SKM-1 treated with dmso at 0.1 percent for 144 hours (cell line): ENCODE measurements around the gene PTRHD1.
"Not testable (repeated sequence)": the region's sequence is repeated elsewhere in the genome, so short reads cannot be mapped to it uniquely, and the experiment has no call there.

ENCODE experiments used
- DNase-seq: peaks from one replicate; lab custom pipeline; 2025; ENCODE audit not compliant: unreplicated experiment; lab: John Stamatoyannopoulos, UW

Gene PTRHD1

DNA sequence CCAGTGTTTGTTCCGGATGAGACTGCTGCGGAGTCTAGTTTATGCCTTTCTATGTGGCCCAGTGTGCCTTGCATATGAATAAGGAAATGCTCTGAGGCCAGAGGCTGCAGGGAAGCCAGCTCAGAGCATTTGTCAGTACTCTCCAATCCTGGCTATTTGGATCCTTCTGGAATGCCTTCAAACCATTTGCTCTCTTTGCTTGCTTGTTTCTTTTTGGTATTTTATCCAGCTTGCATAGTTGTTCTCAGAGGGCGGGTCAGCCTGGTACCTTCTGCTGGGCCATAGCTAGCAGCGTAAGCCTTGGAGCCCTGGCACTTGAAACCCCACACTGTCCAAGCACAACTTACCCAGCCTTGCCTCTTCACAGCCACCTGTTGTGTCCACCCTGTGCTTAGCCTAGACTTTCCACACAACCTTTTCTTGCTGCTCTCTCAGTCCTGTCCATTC is 20.5 kb upstream of the PTRHD1 start:
- DNase-seq: no peak

DNA sequence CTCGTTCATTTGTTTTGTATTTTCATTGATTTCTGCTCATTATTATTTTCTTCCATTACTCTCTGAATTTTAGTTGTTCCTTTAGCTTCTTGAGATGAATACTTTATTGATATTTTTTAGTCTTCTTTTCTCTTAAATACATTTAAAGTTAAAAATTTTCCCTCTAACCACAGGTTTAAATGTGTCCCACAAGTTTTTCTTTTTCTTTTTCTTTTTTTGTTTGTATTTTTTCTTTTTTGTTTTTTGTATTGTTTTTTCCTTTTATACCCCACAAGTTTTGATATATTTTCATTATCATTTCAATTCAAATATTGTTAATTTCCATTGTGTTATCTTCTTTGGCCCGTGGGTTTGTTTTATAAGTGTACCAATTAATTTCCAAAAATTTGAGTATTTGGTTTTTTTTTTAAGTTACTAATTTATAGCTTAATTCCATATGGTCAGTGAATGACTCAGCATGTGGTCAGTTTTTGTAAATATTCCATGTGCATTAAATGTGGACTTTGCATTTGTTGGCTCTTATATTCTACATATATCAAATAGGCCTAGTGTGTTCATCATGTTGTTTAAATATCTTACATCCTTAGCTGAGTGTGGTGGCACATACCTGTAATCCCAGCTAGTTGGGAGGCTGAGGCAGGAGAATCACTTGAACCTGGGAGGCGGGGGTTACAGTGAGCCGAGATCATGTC is 16.3 kb upstream of the PTRHD1 start:
- DNase-seq: no peak

DNA sequence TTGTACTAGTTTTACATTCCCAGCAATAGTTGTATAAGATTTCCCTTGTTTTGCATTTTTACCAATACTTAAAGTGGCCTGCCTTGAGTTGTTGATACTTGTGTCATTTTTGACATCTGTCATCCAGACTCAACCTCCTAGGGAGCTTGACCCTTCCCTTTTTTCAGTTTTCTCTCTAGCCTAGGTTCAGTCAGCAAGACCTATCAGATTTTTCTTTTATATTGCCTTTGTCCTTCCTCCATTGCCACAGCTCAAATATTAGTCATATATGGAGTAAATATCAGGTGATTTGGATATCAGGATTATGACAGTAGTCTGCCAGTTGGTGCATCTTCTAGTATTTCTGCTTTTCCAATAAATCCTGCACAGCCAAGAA is 13.5 kb upstream of the PTRHD1 start:
- DNase-seq: no peak

DNA sequence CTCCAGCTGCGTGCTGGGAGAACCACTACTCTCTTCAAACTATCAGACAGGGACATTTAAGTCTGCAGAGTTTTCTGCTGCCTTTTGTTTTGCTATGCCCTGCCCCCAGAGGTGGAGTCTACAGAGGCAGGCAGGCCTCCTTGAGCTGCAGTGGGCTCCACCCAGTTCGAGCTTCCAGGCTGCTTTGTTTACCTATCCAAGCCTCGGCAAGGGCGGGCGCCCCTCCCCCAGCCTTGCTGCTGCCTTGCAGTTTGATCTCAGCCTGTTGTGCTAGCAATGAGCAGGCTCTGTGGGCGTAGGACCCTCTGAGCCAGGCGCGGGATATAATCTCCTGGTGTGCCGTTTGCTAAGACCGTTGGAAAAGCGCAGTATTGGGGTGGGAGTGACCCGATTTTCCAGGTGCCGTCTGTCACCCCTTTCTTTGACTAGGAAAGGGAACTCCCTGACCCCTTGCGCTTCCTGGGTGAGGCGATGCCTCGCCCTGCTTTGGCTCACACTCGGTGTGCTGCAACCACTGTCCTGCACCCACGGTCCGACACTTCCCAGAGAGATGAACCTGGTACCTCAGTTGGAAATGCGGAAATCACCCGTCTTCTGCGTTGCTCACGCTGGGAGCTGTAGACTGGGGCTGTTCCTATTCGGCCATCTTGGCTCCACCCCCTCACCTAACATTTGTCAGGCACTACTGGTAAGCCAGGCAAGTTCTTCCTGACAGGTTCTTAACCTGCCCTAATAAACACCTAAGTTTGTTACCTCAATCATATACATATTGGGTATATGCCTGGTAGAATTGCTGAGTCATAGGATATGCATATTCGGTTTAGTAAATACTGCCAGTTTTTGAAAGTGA is 12.8 kb upstream of the PTRHD1 start:
- DNase-seq: not testable (repeated sequence)

DNA sequence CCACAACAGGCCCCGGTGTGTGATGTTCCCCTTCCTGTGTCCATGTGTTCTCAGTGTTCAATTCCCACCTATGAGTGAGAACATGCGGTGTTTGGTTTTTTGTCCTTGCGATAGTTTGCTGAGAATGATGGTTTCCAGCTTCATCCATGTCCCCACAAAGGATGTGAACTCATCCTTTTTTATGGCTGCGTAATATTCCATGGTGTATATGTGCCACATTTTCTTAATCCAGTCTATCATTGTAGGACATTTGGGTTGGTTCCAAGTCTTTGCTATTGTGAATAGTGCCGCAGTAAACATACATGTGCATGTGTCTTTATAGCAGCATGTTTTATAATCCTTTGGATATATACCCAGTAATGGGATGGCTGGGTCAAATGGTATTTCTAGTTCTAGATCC is 7.3 kb upstream of the PTRHD1 start:
- not testable (repeated sequence) for DNase-seq

DNA sequence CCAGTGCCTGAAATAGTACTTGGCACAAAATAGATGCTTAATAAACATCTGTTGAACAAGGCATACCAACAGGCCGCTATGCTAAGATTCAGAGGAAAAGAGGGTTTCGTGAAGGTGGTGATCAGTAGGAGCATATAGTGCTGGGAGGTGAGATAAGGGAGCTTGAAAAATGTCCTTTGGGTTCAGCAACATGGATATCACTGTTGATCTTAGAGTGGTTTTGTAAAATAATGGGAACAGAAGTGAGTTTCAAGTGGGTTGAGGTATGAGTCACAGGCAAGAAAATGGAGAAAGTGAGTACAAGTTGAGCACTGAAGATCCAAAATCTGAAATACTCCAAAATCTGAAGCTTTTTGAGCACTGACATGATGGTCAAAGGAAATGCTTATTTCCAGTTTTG is 4.5 kb upstream of the PTRHD1 start:
- DNase-seq: no peak

DNA sequence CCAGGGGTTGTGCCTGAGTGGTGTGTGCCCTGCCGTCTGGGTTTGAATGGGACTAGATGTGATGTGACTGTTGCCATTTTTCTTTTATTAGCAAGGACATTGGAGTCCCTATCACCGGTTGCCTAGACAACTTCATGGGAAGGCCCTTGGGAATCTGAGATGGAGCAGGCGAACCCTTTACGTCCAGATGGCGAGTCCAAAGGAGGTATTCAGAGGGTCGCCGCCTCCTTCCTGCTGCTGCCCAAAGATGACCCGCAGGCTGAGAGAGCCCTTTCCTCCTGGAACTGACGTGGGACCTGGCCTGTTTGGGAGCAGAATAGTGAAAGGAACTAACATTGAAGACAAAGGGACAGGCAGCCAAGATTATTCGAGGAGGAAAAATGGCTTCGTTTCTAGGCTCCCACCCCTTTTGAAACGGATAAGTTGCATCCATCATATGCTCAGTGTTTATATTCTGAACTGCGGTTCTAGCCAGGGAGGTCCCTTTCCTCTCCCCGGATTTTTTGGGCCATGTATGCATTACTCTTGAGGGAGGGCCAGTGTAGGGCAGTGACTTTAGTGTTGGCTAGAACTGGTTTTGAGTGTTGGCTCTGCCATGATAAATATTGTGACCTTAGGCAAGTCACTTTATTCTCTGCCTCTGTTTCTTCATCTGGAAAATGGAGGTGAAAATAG is 707 bp upstream of the PTRHD1 start:
- no peak for DNase-seq

DNA sequence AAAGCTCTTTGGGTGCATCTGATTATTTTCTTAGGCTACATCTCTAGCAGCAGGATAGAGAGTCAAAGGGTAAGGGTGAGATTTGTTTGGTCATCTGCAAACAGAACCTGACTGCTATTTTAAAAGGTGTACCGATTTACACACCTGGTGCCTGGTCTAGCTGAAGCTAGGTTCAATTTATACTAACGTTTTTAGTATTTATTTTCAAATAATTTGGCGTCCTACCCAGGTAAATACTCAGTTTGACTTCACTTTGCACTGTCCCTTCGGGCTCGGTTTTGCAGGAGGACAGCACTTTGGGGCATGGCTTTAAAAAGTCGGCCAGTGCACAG is 683 bp downstream of the PTRHD1 start:
- no peak for DNase-seq

DNA sequence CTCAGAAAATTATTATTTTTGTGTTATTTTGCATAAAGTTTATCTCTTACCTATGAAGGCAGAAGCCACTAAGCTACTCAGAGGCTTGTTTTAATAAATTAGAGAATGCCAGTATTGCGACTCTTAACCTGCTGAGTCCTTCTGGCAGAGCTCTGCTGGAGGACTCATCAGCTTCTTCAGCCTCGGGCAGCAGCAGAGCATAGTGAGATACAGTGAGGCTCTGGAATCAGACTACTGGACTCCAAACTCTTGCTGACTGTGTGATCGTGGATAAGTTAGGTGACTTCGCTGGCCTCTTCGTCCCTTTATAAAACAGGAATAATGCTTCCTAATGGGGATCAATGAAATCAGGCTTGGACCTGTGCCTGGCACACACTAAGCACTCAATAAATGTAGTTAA is 1.7 kb downstream of the PTRHD1 start:
- DNase-seq: no peak

DNA sequence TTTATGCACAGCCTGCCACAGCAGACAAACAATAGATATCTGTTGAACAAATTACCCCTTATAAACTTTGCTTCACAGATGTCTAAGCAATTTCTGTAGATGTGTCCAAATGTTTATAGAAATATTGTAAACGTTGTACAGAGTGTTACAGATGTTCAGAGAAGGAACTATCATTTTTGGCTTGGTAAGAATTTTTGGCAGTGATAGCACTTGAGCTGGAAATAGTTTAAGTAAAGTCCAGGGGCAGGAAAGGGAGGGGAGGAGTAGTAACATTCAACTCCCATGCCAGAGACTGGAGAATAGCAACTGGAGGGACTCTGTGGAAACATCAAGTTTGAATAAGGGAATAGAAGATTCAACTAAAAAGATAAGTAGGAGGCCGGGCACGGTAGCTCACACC is 4.4 kb downstream of the PTRHD1 start:
- no peak for DNase-seq

DNA sequence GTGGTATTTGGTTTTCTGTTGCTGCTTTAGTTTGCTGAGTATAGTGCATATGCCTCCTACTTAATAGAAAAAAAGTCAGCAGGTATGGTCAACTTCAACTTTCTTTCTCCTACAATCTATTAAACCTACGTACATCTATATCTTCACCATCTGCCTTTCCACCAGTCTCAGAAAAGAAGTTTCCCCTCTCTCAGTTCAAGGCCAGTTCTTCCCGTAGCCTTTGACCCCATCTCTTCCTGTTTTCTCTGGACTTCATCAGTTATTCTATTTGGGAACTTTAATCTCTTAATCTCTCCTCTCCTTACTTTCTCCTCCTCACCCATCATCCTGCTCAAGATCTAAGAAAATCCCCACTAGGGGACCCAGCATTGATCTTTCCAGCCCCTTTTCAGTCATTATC is 5.7 kb downstream of the PTRHD1 start:
- DNase-seq: no peak

DNA sequence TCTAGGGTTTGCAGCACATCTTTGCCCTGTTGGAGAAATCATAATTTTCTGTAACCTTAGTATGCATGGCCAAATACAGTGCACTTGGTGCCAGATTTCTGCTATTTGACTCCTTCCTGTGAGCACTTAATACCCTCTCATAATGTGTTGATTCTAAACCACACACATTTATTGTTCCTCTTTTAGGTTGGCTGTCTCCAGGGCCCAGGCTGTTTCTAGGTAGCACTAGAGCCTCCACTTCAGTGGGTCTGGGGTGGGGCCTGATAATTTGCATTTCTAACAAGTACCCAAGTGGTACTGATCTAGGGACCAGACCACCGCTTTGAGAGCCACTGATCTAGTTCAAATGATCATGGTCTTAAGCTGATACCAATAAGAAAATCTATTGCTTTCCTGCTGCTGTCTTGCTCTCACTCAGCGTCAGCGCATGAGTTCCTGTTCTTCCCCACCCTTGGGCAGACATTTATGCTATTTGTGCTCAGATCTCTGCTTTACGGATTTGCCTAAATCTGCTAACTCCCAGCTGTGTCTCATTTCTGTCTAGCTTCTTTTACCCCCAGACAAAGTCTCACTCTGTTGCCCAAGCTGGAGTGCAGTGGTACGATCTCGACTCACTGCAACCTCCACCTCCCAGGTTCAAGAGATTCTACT is 7.4 kb downstream of the PTRHD1 start:
- peak; percentile 17 for DNase-seq

DNA sequence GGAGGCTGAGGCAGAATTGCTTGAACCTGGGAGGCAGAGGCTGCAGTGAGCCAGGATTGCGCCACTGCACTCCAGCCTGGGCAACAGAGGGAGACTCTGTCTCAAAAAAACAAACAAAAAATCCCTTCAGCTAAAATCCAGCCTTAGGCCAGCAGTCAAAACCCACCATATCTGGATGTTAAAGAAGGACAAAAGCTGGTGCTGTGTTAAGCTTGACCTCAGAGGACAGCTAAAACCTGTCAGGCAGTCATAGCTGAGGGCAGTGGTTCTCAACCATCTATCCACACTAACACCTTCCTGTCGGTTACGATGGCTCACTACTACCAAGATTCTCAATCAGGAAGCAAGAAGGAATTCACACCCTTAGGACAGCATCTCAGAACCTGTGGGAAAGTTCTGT is 9.6 kb downstream of the PTRHD1 start:
- no peak for DNase-seq

DNA sequence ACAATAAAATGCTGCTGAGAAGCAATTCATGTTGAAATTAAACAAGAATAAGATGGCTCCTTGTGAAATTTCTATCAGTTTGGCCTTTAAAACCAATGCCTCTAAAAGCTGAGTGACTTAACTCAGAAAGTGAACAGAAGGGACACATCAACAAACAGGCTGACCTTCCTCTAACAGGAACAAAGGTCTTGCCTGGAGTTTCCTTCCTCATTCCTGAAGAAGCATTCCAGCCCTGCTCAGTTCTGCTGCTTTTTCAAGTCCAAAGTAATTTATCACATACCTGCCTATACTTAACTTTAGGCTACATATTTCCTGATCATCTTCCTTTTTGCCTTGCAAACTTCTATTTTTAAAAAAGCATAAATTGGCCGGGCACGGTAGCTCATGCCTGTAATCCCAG is 14.1 kb downstream of the PTRHD1 start:
- DNase-seq: peak; percentile 7

DNA sequence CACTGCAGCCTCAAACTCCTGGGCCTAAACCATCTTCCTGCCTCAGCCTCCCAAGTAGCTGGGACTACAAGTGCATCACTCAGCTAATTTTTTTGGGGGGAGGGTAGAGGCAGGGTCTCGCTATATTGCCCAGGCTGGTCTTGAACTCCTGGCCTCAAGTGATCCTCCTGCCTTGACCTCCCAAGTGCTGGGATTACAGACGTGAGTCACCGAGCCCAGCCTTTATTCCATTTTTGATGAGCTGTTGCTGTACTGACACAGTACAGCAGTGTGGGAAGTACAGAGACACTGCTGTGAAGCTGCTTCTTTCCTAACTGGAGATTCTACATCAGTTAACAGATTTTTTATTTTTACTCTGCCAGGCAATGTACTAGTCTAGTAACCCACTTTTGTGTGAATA is 18.8 kb downstream of the PTRHD1 start:
- DNase-seq: no peak

DNA sequence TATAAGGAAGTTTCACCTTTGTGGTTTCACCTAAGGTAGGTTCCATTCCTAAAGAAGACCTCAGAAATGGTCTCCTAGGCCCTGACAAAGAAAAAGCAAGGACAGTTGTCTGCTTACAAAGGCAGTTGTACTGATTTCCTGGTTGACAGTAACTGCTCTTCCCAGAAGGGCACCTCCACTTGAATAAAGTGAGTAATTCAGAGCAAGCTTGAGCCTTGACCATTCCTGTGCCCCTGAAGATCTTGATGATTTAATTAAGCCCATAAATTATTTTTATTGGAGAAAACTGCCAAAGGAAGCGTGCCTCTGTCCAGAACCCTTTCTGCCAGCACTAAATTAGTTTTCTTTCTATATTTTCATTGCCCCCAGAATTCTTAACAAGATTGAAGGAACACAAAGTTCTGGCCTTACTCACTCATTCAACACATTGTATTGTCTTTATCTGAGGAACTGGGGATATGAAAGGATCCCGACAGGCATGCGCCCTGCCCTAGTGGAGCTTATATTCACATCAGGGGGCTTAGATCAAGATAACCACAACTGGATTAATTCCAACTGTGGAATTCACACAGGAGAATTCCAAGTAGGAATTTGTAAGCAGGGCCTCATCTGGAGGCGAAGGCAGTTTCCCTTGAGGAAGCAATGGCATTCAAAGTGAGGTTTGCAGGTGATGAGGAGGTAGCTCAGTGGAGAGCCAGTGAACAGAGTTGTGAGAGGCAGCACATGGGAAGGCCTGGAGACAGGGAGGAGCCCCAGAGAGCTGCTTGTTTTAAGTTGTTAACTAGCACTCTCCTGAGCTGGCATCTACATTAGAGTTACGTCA is 21.2 kb downstream of the PTRHD1 start:
- DNase-seq: no peak

DNA sequence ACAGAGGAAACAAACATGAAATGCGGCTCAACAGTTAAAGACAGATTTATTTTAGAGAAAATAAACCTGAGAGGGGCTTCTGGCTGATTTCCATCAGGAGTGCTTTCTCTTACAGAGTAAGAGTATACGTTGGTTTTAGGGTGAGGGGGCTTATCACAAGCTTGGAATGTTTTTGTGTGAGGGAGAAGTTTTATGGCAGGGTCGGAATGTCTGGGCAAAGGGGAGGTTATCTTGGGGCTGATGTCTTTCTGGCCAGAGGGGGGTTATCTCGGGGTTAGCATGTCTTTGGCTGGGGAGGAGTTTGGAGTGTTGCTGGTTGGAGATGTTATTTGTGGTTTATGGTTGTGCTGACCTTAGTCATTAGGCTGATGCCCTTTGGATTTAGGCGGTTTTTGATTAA is 22.1 kb downstream of the PTRHD1 start:
- DNase-seq: no peak

DNA sequence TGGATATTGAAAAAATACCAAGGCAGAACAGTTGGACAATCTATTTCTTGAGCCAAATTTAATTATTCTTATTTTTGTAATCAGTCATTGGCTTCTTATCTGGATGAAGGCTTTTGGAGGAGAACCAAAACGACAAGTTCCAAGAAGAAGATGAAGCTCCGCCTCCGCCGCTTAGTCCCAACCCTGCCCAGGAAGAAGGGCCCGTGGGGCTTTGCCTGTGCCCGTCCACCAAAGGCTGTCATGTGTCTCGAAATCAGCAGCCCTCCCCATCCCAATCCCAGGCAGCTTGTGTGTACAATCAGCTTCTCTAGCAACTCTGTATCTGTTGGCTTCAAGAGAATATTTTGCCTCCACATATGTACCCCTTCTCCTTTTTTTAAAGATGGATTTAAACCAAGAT is 24.6 kb downstream of the PTRHD1 start:
- DNase-seq: no peak

DNA sequence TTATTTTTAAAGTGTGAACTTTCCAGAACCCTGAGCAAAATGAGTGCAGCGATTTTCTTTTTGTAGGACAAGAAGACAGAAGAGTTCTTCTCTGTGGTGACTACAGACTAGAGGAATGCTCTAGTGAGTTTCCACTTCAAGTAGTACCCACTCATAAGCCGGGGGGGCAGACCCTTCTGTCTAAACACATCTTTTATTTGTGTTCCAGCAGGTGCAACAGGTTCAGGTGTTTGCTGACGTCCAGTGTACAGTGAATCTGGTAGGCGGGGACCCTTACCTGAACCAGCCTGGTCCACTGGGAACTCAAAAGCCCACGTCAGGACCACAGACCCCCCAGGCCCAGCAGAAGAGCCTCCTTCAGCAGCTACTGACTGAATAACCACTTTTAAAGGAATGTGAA is 25.2 kb downstream of the PTRHD1 start:
- no peak for DNase-seq

DNA sequence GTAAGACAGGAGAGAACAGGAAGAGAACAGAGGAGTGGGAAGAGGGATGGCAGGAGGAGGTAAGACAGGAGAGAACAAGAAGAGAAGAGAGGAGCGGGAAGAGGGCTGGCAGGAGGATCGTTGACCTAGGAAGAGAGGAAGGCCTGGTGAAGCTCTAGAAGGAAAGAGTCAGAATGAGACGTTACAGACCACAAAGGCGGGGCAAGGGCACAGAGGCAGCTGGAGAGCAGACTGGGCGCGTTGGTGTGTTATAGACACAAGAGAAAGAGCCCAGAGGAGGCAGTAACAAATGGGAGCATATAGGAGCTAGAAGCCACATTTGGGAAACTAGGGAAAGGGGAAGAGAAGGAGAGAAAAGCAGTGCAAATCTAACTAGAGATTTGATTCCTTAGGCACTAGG is 26.6 kb downstream of the PTRHD1 start:
- DNase-seq: no peak

DNA sequence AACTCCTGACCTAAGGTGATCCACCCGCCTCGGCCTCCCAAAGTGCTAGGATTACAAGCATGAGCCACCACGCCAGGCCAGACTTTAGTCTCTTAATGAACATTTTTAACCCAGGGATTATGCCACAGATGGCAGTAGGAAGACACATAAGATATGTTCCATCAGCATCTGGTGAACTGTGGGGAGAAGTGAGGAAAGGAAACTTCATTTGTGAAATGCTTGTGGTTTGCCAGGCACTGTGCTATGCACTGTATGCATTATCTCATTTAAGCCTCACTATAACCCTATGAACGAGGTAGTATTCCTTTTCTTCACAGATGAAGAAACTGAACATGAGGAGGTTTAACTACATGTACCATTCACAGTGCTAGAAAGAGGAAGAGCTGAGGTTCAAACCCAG is 29.3 kb downstream of the PTRHD1 start:
- peak; percentile 13 for DNase-seq
